ENCODE data around the gene IL4I1.
A peak's percentile ranks its signal among the peaks of the same experiment; 100 is the strongest.

The IL4I1 gene

GRCh38 chr19:49850221-49850486, 46.5 kb downstream of the IL4I1 start:
- peak overlapping the region; percentile 98 to 99 for H3K27ac ChIP-seq
- no peak for DNase-seq (ENCODE audit: low spot score)
- peak overlapping the region; percentile 95 for H3K4me3 ChIP-seq
- no peak for TF ChIP-seq CTCF (IDR thresholded peaks at IDR 0.05)

- DNase-seq (ENCODE audit: low spot score): no peak
- Histone ChIP-seq H3K27ac (peak overlapping the region; percentile 98 to 99), H3K4me3 (peak overlapping the region; percentile 95)
- no peak for TF ChIP-seq CTCF (IDR thresholded peaks at IDR 0.05)
These were observed 47.1 kb downstream of the IL4I1 start for GRCh38 chr19:49849433-49850220.

GRCh38 chr19:49848938-49849337, 47.7 kb downstream of the IL4I1 start:
- Histone ChIP-seq H3K4me3 (no peak overlapping the region), H3K27ac (no peak overlapping the region)
- no peak for DNase-seq (ENCODE audit: low spot score)
- TF ChIP-seq CTCF (IDR thresholded peaks at IDR 0.05): no peak

- Histone ChIP-seq H3K27ac (no peak overlapping the region), H3K4me3 (no peak overlapping the region)
- no peak for DNase-seq (ENCODE audit: low spot score)
- no peak for TF ChIP-seq CTCF (IDR thresholded peaks at IDR 0.05)
These were observed 48.7 kb downstream of the IL4I1 start for GRCh38 chr19:49847731-49848696.

GRCh38 chr19:49846408-49846807, 50.3 kb downstream of the IL4I1 start:
- TF ChIP-seq CTCF (IDR thresholded peaks at IDR 0.05): no peak
- H3K4me3 ChIP-seq: no peak overlapping the region

GRCh38 chr19:49845414-49845813, 51.3 kb downstream of the IL4I1 start:
- no peak for TF ChIP-seq CTCF (IDR thresholded peaks at IDR 0.05)
- H3K27ac ChIP-seq: no peak overlapping the region
- DNase-seq (ENCODE audit: low spot score): no peak
- H3K4me3 ChIP-seq: no peak overlapping the region

More at GRCh38 chr19:49846408-49846807, 50.3 kb downstream of the IL4I1 start:
- H3K27ac ChIP-seq: no peak overlapping the region
- DNase-seq (ENCODE audit: low spot score): no peak
